ENCODE measurements around the gene PSORS1C2.

DNA sequence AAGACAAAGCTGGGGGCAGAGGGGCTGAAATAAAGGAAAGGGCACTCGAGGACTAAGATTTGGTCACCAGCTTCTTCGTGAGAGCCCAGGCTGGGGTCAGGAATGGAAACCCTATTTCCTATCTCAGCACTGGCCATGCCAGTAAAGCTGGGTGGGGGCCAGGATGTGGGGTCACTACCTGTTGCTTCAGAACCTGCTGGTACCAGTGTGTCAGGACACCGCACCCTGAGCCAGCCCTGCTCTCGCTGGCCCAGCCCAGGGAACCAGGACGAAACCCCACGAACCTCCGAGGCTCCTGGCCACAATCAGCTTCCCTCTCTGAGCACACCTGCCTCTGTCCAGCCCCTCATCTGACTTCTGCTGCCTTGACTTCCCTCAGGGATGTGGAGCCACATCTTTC, 20.7 kb downstream of the PSORS1C2 start:
- TF ChIP-seq, protein P1, sequence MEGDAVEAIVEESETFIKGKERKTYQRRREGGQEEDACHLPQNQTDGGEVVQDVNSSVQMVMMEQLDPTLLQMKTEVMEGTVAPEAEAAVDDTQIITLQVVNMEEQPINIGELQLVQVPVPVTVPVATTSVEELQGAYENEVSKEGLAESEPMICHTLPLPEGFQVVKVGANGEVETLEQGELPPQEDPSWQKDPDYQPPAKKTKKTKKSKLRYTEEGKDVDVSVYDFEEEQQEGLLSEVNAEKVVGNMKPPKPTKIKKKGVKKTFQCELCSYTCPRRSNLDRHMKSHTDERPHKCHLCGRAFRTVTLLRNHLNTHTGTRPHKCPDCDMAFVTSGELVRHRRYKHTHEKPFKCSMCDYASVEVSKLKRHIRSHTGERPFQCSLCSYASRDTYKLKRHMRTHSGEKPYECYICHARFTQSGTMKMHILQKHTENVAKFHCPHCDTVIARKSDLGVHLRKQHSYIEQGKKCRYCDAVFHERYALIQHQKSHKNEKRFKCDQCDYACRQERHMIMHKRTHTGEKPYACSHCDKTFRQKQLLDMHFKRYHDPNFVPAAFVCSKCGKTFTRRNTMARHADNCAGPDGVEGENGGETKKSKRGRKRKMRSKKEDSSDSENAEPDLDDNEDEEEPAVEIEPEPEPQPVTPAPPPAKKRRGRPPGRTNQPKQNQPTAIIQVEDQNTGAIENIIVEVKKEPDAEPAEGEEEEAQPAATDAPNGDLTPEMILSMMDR (IDR thresholded peaks at IDR 0.05): no peak
- TF ChIP-seq POLR2A (IDR thresholded peaks at IDR 0.05): no peak
